Kidney (tissue), 14 donors: Measurements from ENCODE around the gene UBE2G2. TPM values are rescaled to one million over a fixed set of nuclear protein-coding genes. Genes with fewer than 3 reads are reported as not detected.
A peak's percentile ranks its signal among the peaks of the same experiment; 100 is the strongest.

Experiments
- DNase-seq, 5 donors: peaks; one replicate each; pipeline ENCODE4 v3.0.0-alpha.2; 2013 to 2020
- FAIRE-seq: peaks from 2 replicates; lab custom pipeline; 2012; peaks lifted over from hg19 to GRCh38; lab: Jason Lieb, UNC
- H3K27ac ChIP-seq, 2 donors: one replicate each; pipeline ENCODE4 v1.7.0; 2013; ENCODE audit warnings: low read depth in 2 of 2, low read length in 2 of 2, inconsistent platforms in 1 of 2
- H3K27me3 ChIP-seq: one replicate; pipeline ENCODE4 v1.7.1; 2013; ENCODE audit warnings: low read length, inconsistent platforms; ENCODE audit not compliant: control insufficient read depth, insufficient read depth
- H3K36me3 ChIP-seq, 3 donors: one replicate each; pipeline versions ENCODE4 v1.7.0 to v1.7.1; 2013; ENCODE audit warnings: low read length in 3 of 3, control low read depth in 1 of 3, inconsistent platforms in 1 of 3; ENCODE audit not compliant: insufficient read depth in 3 of 3, control insufficient read depth in 2 of 3
- H3K4me1 ChIP-seq, 3 donors: one replicate each; pipeline versions ENCODE4 v1.7.0 to v1.7.1; 2013; ENCODE audit warnings: low read length in 3 of 3, inconsistent platforms in 1 of 3, low read depth in 1 of 3; ENCODE audit not compliant: control insufficient read depth in 2 of 3, insufficient read depth in 2 of 3
- H3K4me3 ChIP-seq, 3 donors: one replicate each; pipeline versions ENCODE4 v1.7.0 to v1.8.1; 2013; ENCODE audit warnings: low read length in 3 of 3, control low read depth in 1 of 3, inconsistent platforms in 1 of 3
- H3K9ac ChIP-seq, 3 donors: one replicate each; pipeline versions ENCODE4 v1.7.0 to v1.7.1; 2013; ENCODE audit warnings: low read length in 3 of 3, control low read depth in 1 of 3, inconsistent platforms in 1 of 3
- H3K9me3 ChIP-seq, 3 donors: one replicate each; pipeline versions ENCODE4 v1.7.0 to v1.7.1; 2013; ENCODE audit warnings: low read length in 3 of 3, control low read depth in 1 of 3, inconsistent platforms in 1 of 3; ENCODE audit not compliant: control insufficient read depth in 2 of 3, insufficient read depth in 1 of 3
- CTCF ChIP-seq: IDR thresholded peaks from 3 replicates; pipeline ENCODE4 v1.5.1; 2012; ENCODE audit warnings: mild to moderate bottlenecking, moderate library complexity, borderline replicate concordance; ENCODE audit not compliant: insufficient read depth; ENCODE audit errors: extremely low read depth
- intact Hi-C: fragments of 100-400 bp; cut with DNase I; formaldehyde crosslinking; loops from one replicate; pipeline ENCODE4 v1.11.1; 2022
- polyA plus RNA-seq: library from polyadenylated mRNA; stranded (reverse); fragments of 350-450 nt; fragmentation: Illumina TruSeq; extraction: RNeasy Lipid Tissue Mini Kit (QIAGEN cat#74804); gene quantifications from one replicate; pipeline ENCODE4 v1.2.3, GENCODE V29; 2014; ENCODE audit warnings: low read depth, low replicate concordance; ENCODE audit not compliant: insufficient read depth
- total RNA-seq: library from RNA; stranded (reverse); fragmentation: NEBNext Ultra II Directional; extraction: Animal tissue kit (Norgen Biotek cat#: 25700); gene quantifications from one replicate; pipeline ENCODE4 v1.2.1, GENCODE V29; 2021
- donor health status: control.
- donor health status: control.
- donor health status: control.
- donor health status: control.
- donor health status: control.
- donor health status: DM: yes; HTN: yes; CAD: no.
- donor health status: Normal renal cell carcinoma (clear cell type).

The UBE2G2 gene
- total and polyA plus RNA-seq, 2 donors from 2014 or later, result 39.4 to 86.0 TPM

GRCh38 chr21:44766014-44766817, 35.4 kb downstream of the UBE2G2 start:
- intact Hi-C loops, result no loop called here
- no peak overlapping the region for H3K4me3 ChIP-seq
- H3K27ac ChIP-seq, result no peak overlapping the region
- H3K27me3 ChIP-seq, result no peaks in the 10 kb centered on the region
- no peak for TF ChIP-seq CTCF
- no peak overlapping the region for H3K9ac ChIP-seq
- DNase-seq (peak in 1 of 5 donors; percentile 68), FAIRE-seq (no peak)
- peaks cover 0 to 9% (median 4%) of the 10 kb centered on the region in 3 donors for H3K36me3 ChIP-seq
- no peaks in the 10 kb centered on the region for H3K4me1 ChIP-seq
- H3K9me3 ChIP-seq, result no peaks in the 10 kb centered on the region

- Histone ChIP-seq H3K27ac (no peak overlapping the region), H3K27me3 (no peaks in the 10 kb centered on the region), H3K36me3 (peaks cover 0 to 8% (median 2%) of the 10 kb centered on the region in 3 donors), H3K4me1 (no peaks in the 10 kb centered on the region), H3K9me3 (no peaks in the 10 kb centered on the region), H3K4me3 (no peak overlapping the region), H3K9ac (no peak overlapping the region)
- DNase-seq, result peak in 1 of 5 donors; percentile 50
- intact Hi-C loops, result no loop called here
- no peak for FAIRE-seq
- TF ChIP-seq CTCF, result no peak
Observed at GRCh38 chr21:44765231-44766013, 36.2 kb downstream of the UBE2G2 start.

DNA sequence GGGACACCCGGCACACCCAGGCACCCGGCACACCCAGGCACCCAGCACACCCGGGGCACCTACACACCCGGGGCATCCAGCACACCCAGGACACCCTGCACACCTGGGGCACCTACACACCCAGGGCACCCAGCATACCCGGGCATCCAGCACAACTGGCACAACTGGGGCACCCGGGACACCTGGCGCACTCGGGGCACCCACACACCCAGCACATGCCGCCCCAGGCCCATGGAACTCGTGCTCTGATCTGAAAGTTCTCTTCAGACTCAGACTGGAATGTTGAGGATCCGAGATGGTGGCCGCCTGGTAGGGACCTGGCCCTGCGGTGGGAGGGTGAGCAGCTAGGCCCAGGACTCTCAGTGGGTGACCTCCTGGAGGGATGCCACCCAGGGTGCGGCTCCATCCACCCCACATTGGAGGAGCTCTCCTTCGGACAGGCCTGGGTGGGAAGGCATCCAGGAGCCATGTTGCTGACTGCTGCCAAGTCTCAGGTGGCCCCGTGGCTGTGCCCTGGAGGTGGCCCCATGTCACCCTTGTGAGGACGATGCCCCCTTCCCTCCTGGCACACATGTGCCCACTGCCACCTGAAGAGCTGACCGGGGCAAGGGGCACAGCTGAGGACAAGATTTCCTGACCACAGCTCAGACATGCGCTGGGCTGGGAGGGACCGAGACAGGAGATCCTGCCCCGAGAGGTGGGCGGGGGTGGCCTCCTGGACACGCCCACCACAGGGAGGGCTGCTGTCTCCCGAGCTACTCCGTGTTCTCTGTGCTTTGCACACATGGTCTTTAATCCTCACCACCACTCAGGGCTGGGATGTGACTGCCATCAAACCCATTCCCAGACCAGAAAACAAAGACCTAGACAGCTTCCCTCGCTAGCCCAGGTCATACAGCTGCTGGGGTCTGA, 37.0 kb downstream of the UBE2G2 start:
- Histone ChIP-seq H3K9me3 (no peaks in the 10 kb centered on the region), H3K4me3 (no peak overlapping the region), H3K4me1 (no peaks in the 10 kb centered on the region), H3K36me3 (peaks cover 0 to 2% (median under 1%) of the 10 kb centered on the region in 3 donors), H3K9ac (no peak overlapping the region), H3K27me3 (no peaks in the 10 kb centered on the region), H3K27ac (no peak overlapping the region)
- intact Hi-C loops, result no loop called here
- FAIRE-seq (no peak), DNase-seq (peak in 2 of 5 donors; percentile 29 to 73)
- TF ChIP-seq CTCF, result no peak
